Central memory CD8-positive, alpha-beta T cell (primary cell): Measurements from ENCODE around the gene PAK5.

Source experiments
- ATAC-seq: fragments of 150-1000 bp; cut with Tn5 transposase; replicated peaks from 2 replicates; pipeline ENCODE4 v1.10.0; 2022; ENCODE audit warnings: mild to moderate bottlenecking, moderate FRiP score, moderate number of reproducible peaks; ENCODE audit not compliant: poor library complexity, severe bottlenecking; ENCODE audit errors: extremely low read depth
- DNase-seq, 2 donors: peaks; one replicate each; pipeline ENCODE4 v3.0.0; 2021; ENCODE audit warnings: low spot score in 2 of 2
- H3K27ac Mint-ChIP-seq: one replicate; pipeline ENCODE4 v1.8.0; 2022; ENCODE audit warnings: low read depth, mild to moderate bottlenecking, moderate library complexity, mixed read lengths
- H3K27me3 Mint-ChIP-seq: one replicate; pipeline ENCODE4 v1.8.0; 2022; ENCODE audit warnings: mixed read lengths
- H3K36me3 Mint-ChIP-seq: one replicate; pipeline ENCODE4 v1.8.0; 2022; ENCODE audit warnings: mild to moderate bottlenecking, moderate library complexity, mixed read lengths; ENCODE audit not compliant: insufficient read depth
- H3K4me1 Mint-ChIP-seq: one replicate; pipeline ENCODE4 v1.8.0; 2022; ENCODE audit warnings: mixed read lengths
- H3K4me3 Mint-ChIP-seq: one replicate; pipeline ENCODE4 v1.8.0; 2022; ENCODE audit warnings: mild to moderate bottlenecking, moderate library complexity, mixed read lengths
- H3K9me3 Mint-ChIP-seq: one replicate; pipeline ENCODE4 v1.8.0; 2022; ENCODE audit warnings: mixed read lengths

The PAK5 gene

GRCh38 chr20:9500121-9500520 is 338.8 kb downstream of the PAK5 start:
- no peak overlapping the region for H3K4me3 Mint-ChIP-seq
- DNase-seq (no peak), ATAC-seq (no peak)
- H3K36me3 Mint-ChIP-seq: no peaks in the 10 kb centered on the region
- H3K27me3 Mint-ChIP-seq: no peaks in the 10 kb centered on the region
- H3K9me3 Mint-ChIP-seq: no peaks in the 10 kb centered on the region
- no peak overlapping the region for H3K27ac Mint-ChIP-seq
- H3K4me1 Mint-ChIP-seq: no peaks in the 10 kb centered on the region

DNA sequence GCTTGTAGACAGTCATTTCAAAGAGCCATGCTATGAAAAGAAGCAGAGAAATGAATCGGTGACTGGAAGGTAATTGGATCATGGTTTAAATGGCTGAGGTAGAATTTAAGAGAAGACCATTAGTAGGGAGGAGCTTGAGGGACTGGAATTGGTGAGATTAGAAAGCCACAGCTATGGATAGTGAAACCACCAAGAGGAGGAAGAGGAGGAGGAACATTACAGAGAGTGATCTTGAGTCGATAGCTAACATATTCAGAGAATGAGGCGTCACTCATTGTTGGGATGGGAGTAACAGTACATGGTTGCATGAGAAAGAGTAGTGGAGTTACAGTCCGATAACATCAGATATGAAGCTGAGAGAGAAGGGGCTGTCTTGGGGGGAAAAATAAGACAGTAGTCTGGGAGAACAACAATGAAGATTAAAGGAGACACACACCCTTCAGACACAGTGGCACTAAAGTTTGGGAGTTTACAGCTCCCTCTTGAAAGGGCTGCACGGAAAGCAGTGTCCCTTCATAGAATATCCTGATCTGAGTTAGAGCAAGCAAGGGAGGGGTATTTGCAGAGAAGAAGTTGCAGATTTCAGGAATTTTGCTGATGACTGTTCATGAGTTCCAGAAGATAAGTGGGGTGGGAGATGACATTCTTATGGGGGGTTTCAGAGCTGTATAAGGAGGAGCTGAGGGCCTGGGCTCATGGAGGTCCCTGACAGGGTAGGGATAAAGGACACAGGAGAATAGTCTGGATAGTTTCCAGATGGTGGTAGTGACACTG is 339.6 kb downstream of the PAK5 start:
- no peaks in the 10 kb centered on the region for H3K27me3 Mint-ChIP-seq
- DNase-seq (no peak), ATAC-seq (no peak)
- H3K27ac Mint-ChIP-seq: no peak overlapping the region
- no peaks in the 10 kb centered on the region for H3K36me3 Mint-ChIP-seq
- H3K9me3 Mint-ChIP-seq: peaks cover 7% of the 10 kb centered on the region
- no peaks in the 10 kb centered on the region for H3K4me1 Mint-ChIP-seq
- no peak overlapping the region for H3K4me3 Mint-ChIP-seq

- H3K27ac Mint-ChIP-seq: no peak overlapping the region
- H3K4me1 Mint-ChIP-seq: no peaks in the 10 kb centered on the region
- H3K36me3 Mint-ChIP-seq: no peaks in the 10 kb centered on the region
- peaks cover 8% of the 10 kb centered on the region for H3K9me3 Mint-ChIP-seq
- ATAC-seq (no peak), DNase-seq (no peak)
- H3K27me3 Mint-ChIP-seq: no peaks in the 10 kb centered on the region
- H3K4me3 Mint-ChIP-seq: no peak overlapping the region
Measured at GRCh38 chr20:9498322-9498721, 340.6 kb downstream of the PAK5 start.

GRCh38 chr20:9496155-9496554 is 342.7 kb downstream of the PAK5 start:
- peaks cover 8% of the 10 kb centered on the region for H3K9me3 Mint-ChIP-seq
- DNase-seq (no peak), ATAC-seq (no peak)
- no peak overlapping the region for H3K4me3 Mint-ChIP-seq
- H3K27me3 Mint-ChIP-seq: no peaks in the 10 kb centered on the region
- H3K27ac Mint-ChIP-seq: no peak overlapping the region
- no peaks in the 10 kb centered on the region for H3K36me3 Mint-ChIP-seq
- no peaks in the 10 kb centered on the region for H3K4me1 Mint-ChIP-seq

DNA sequence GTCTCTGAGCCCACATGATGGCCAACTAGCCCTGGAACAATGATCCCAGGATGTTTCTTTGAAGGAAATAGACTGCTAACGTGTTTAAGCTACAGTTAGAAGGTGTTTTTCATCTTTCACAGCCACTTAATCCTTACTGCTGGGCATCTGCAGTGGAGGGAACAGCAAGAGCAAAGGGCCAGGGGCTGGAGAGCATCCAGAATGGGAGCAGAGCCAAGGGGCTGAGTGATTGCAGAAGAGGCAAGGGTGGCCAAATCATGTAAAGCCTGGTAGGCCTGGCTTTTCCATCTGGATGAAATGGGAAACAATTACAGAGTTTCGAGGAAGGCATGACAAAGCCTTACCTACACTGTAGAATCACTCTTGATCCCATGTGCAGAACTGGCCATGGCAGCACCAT is 343.2 kb downstream of the PAK5 start:
- DNase-seq (no peak), ATAC-seq (no peak)
- H3K36me3 Mint-ChIP-seq: no peaks in the 10 kb centered on the region
- no peaks in the 10 kb centered on the region for H3K27me3 Mint-ChIP-seq
- H3K4me3 Mint-ChIP-seq: no peak overlapping the region
- H3K4me1 Mint-ChIP-seq: no peaks in the 10 kb centered on the region
- peaks cover 8% of the 10 kb centered on the region for H3K9me3 Mint-ChIP-seq
- no peak overlapping the region for H3K27ac Mint-ChIP-seq

- H3K4me1 Mint-ChIP-seq: no peaks in the 10 kb centered on the region
- H3K27ac Mint-ChIP-seq: no peak overlapping the region
Measured at GRCh38 chr20:9493803-9494202, 345.1 kb downstream of the PAK5 start.

GRCh38 chr20:9492067-9492466 is 346.8 kb downstream of the PAK5 start:
- Mint-ChIP-seq H3K9me3 (peaks cover 14% of the 10 kb centered on the region), H3K27me3 (no peaks in the 10 kb centered on the region), H3K4me1 (no peaks in the 10 kb centered on the region), H3K36me3 (no peaks in the 10 kb centered on the region), H3K27ac (no peak overlapping the region), H3K4me3 (no peak overlapping the region)
- DNase-seq: no peak
- ATAC-seq: no peak

More at GRCh38 chr20:9493803-9494202, 345.1 kb downstream of the PAK5 start:
- peaks cover 14% of the 10 kb centered on the region for H3K9me3 Mint-ChIP-seq
- no peak overlapping the region for H3K4me3 Mint-ChIP-seq
- H3K27me3 Mint-ChIP-seq: no peaks in the 10 kb centered on the region
- no peak for ATAC-seq
- no peak for DNase-seq
- H3K36me3 Mint-ChIP-seq: no peaks in the 10 kb centered on the region

DNA sequence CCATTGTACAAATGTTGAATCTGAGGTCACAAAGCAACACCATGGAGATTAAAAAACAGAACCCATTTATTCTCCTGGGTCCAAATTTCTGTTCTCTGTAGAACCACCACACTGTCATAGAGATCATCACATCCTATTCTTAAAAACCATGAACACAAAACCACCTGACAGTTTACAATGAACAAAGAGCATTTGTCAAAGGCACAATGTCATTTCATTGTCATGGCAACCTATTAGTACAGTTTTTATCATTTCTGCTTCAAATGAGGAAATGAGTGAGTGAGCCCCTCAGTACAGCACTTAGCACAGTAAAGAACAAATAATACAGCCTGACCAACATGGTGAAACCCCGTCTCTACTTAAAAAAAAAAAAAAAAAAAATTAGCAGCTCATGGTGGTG is 347.6 kb downstream of the PAK5 start:
- no peak overlapping the region for H3K4me3 Mint-ChIP-seq
- H3K4me1 Mint-ChIP-seq: no peaks in the 10 kb centered on the region
- no peaks in the 10 kb centered on the region for H3K27me3 Mint-ChIP-seq
- no peak overlapping the region for H3K27ac Mint-ChIP-seq
- H3K9me3 Mint-ChIP-seq: peaks cover 14% of the 10 kb centered on the region
- ATAC-seq (no peak), DNase-seq (no peak)
- H3K36me3 Mint-ChIP-seq: no peaks in the 10 kb centered on the region

DNA sequence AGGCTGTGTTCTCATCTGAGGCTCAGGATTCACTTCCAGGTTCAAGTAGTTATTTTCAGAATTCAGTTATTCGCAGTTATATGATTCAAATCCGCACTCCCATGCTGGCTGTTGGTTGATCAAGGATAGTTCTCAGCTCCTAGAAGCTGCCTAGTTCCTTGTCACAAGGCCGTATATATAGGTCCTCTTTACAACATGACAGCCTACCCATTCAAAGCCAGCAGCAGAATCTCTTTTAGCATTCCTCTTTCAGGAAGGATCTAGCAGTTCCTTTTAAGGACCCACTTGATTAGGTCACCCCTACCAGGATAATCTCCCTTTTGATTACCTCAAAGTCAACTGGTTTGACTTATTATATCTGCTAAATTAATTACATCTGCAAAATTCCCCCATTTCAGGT is 348.2 kb downstream of the PAK5 start:
- Mint-ChIP-seq H3K4me3 (no peak overlapping the region), H3K4me1 (no peaks in the 10 kb centered on the region), H3K27me3 (no peaks in the 10 kb centered on the region), H3K27ac (no peak overlapping the region), H3K36me3 (no peaks in the 10 kb centered on the region), H3K9me3 (peaks cover 14% of the 10 kb centered on the region)
- ATAC-seq (no peak), DNase-seq (no peak)

DNA sequence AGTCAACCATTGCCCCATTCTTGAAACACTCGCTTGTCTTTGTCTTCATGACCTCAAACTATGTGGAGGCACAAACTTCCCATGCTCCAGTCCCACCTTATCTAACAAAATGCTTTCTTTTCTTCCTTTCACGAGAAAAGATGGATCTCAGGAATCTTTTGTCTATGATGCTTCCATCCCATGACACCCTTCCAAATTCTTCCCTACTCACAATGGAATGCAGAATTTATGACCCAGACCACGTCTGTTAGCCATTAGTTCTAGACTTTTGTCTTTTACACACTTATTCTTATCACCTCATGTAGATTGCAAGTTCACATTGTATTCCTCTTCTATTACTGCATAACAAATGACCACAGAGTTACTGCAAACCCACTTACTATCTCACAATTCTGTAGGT is 348.7 kb downstream of the PAK5 start:
- no peak for ATAC-seq
- Mint-ChIP-seq H3K9me3 (peaks cover 14% of the 10 kb centered on the region), H3K27ac (no peak overlapping the region), H3K4me1 (no peaks in the 10 kb centered on the region), H3K4me3 (no peak overlapping the region), H3K36me3 (no peaks in the 10 kb centered on the region), H3K27me3 (no peaks in the 10 kb centered on the region)
- DNase-seq: no peak

GRCh38 chr20:9488063-9488462 is 350.8 kb downstream of the PAK5 start:
- H3K36me3 Mint-ChIP-seq: no peaks in the 10 kb centered on the region
- no peaks in the 10 kb centered on the region for H3K4me1 Mint-ChIP-seq
- peaks cover 6% of the 10 kb centered on the region for H3K9me3 Mint-ChIP-seq
- no peak overlapping the region for H3K4me3 Mint-ChIP-seq
- no peak for DNase-seq
- ATAC-seq: no peak
- no peak overlapping the region for H3K27ac Mint-ChIP-seq
- no peaks in the 10 kb centered on the region for H3K27me3 Mint-ChIP-seq
